GM19328 (cell line): ENCODE data around the gene PRICKLE2.

Experiments used
- ATAC-seq: cut with Tn5 transposase; IDR thresholded peaks from one replicate; pipeline ENCODE4 v1.9.1; 2021; ENCODE audit warnings: mild to moderate bottlenecking, moderate library complexity; ENCODE audit not compliant: unreplicated experiment

PRICKLE2 gene

GRCh38 chr3:64081235-64081630 is 144.0 kb downstream of the PRICKLE2 start:
- ATAC-seq, result no peak

- no peak for ATAC-seq
Observed at GRCh38 chr3:64080616-64081234, 144.5 kb downstream of the PRICKLE2 start.

GRCh38 chr3:64079369-64080150 is 145.7 kb downstream of the PRICKLE2 start:
- ATAC-seq, result no peak

- ATAC-seq, result no peak
Observed at GRCh38 chr3:64078966-64079365, 146.3 kb downstream of the PRICKLE2 start.

- ATAC-seq, result no peak
Observed at GRCh38 chr3:64074895-64075679, 150.2 kb downstream of the PRICKLE2 start.

- no peak for ATAC-seq
Observed at GRCh38 chr3:64074060-64074459, 151.2 kb downstream of the PRICKLE2 start.

- ATAC-seq, result no peak
Observed at GRCh38 chr3:64073158-64073761, 152.0 kb downstream of the PRICKLE2 start.

- no peak for ATAC-seq
Observed at GRCh38 chr3:64072126-64072525, 153.1 kb downstream of the PRICKLE2 start.

GRCh38 chr3:64070704-64071103 is 154.6 kb downstream of the PRICKLE2 start:
- ATAC-seq, result no peak

- ATAC-seq, result no peak
Observed at GRCh38 chr3:64067506-64068346, 157.5 kb downstream of the PRICKLE2 start.

- no peak for ATAC-seq
Observed at GRCh38 chr3:64064804-64065203, 160.5 kb downstream of the PRICKLE2 start.

- ATAC-seq, result no peak
Observed at GRCh38 chr3:64063983-64064438, 161.3 kb downstream of the PRICKLE2 start.

- no peak for ATAC-seq
Observed at GRCh38 chr3:64063207-64063982, 161.9 kb downstream of the PRICKLE2 start.

GRCh38 chr3:64061628-64062027 is 163.6 kb downstream of the PRICKLE2 start:
- ATAC-seq, result no peak

- no peak for ATAC-seq
Observed at GRCh38 chr3:64059484-64060175, 165.6 kb downstream of the PRICKLE2 start.

- no peak for ATAC-seq
Observed at GRCh38 chr3:64058566-64058965, 166.7 kb downstream of the PRICKLE2 start.

- no peak for ATAC-seq
Observed at GRCh38 chr3:64057231-64057630, 168.0 kb downstream of the PRICKLE2 start.

GRCh38 chr3:64056606-64057180 is 168.6 kb downstream of the PRICKLE2 start:
- ATAC-seq, result no peak

GRCh38 chr3:64055076-64055475 is 170.2 kb downstream of the PRICKLE2 start:
- no peak for ATAC-seq
